ENCODE results near the gene ITGA3.
A peak's percentile ranks its signal among the peaks of the same experiment; 100 is the strongest.

Gene ITGA3

DNA sequence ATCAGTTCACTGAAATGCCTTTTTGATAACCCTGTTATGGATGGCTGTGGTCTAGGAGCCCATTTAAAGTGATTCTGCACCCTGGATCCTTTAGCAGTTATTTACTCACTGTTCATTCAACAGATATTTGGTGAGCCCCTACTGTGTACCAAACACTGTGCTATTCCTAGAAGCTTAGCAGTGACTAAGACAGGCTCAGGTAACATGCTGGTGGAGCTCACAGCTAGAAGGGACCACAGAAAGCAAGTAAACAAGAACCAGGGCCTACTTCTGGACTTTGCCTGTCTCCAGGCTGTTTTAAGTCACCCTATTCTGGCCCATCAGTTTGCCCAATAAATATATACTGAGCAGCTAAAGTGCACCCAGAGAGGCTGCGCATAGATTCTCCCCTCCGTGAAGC is 11.1 kb downstream of the ITGA3 start:
- no peak for DNase-seq

- no peak for DNase-seq
These were observed 12.1 kb downstream of the ITGA3 start for GRCh38 chr17:50067996-50068395.

- no peak for DNase-seq
These were observed 15.2 kb downstream of the ITGA3 start for GRCh38 chr17:50070908-50071680.

DNA sequence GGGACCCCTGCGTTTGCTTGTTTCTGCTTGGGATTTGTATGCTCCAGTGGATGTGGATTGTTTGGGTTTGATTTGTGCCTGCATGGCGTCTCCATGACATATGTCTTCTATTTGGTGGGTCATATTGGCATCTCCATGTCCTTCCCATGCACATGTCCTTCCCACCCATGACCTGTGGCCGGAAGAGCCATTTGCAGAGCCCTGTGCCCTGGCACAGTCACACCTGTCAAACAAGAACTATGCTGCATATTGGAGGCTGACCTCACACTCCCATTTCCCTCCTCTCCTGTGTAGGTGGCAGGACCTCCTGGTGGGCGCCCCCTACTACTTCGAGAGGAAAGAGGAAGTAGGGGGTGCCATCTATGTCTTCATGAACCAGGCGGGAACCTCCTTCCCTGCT is 15.8 kb downstream of the ITGA3 start:
- no peak for DNase-seq

GRCh38 chr17:50072130-50072529 is 16.2 kb downstream of the ITGA3 start:
- DNase-seq, result no peak

- no peak for DNase-seq
These were observed 17.0 kb downstream of the ITGA3 start for GRCh38 chr17:50072925-50073324.

DNA sequence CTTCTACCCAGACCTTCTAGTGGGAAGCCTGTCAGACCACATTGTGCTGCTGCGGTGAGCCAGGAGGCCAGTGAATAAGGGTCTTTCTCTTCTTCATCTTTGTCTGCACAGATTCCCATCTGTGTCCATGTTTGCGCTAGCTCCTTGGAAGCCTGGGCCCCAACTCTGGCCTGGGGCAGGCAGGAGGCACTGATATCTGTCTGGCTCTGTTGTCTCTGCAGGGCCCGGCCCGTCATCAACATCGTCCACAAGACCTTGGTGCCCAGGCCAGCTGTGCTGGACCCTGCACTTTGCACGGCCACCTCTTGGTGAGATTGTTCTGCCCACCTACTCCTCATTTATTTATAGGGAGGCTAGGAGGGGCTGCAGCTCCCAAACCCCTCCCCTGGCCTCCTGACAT is 18.3 kb downstream of the ITGA3 start:
- DNase-seq, result no peak

DNA sequence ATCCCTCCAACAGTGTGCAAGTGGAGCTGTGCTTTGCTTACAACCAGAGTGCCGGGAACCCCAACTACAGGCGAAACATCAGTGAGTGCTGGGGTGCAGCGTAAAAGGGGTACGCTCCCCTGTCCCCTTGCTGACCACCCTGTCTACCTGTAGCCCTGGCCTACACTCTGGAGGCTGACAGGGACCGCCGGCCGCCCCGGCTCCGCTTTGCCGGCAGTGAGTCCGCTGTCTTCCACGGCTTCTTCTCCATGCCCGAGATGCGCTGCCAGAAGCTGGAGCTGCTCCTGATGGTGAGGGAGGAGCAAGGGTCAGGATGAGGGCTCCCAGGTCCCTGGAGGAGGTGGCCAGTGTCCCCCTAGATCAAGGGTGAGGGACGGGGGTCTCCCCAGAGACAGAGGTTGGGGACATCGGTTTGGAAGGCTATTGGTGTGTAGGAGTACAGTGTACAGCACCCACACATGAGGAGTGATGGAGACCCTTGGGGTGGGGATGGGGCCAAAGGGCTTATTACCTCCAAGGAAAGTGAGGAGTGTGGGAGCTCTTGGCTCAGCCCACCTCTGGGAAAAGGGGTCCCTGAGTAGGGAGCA is 19.6 kb downstream of the ITGA3 start:
- no peak for DNase-seq

DNA sequence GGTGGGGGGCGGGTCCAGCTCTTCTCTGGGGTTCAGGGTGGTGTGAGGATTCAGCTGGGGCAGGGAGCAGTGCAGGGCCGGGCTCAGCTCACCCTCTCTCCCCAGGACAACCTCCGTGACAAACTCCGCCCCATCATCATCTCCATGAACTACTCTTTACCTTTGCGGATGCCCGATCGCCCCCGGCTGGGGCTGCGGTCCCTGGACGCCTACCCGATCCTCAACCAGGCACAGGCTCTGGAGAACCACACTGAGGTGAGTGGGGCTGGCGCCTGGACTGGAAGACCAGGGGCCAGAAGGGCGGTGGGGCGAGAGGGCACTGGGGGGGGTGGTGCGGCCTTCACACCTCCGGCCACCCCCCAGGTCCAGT is 20.3 kb downstream of the ITGA3 start:
- no peak for DNase-seq

DNA sequence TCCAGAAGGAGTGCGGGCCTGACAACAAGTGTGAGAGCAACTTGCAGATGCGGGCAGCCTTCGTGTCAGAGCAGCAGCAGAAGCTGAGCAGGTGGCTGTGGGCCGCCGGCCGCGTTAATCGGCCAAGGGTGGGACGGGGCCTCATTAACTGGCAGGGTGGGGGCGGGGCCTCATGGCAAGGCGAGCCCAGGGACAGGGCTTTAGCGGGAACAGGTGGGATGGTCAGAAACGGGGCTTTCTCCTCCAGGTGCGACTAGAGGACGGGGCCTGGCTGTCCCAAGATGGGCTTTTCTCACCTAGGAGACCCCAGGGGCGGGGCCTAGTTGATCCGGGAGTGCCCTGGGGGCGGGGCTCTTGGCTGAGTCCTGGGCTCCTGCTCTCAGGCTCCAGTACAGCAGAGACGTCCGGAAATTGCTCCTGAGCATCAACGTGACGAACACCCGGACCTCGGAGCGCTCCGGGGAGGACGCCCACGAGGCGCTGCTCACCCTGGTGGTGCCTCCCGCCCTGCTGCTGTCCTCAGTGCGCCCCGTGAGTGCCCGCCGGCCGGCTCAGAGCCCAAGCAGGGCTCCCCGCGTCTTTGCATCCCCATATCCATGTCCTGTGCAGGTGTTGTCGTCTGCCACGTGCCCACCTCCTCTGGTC is 20.8 kb downstream of the ITGA3 start:
- no peak for DNase-seq

- DNase-seq, result no peak
These were observed 22.5 kb downstream of the ITGA3 start for GRCh38 chr17:50078430-50078829.

DNA sequence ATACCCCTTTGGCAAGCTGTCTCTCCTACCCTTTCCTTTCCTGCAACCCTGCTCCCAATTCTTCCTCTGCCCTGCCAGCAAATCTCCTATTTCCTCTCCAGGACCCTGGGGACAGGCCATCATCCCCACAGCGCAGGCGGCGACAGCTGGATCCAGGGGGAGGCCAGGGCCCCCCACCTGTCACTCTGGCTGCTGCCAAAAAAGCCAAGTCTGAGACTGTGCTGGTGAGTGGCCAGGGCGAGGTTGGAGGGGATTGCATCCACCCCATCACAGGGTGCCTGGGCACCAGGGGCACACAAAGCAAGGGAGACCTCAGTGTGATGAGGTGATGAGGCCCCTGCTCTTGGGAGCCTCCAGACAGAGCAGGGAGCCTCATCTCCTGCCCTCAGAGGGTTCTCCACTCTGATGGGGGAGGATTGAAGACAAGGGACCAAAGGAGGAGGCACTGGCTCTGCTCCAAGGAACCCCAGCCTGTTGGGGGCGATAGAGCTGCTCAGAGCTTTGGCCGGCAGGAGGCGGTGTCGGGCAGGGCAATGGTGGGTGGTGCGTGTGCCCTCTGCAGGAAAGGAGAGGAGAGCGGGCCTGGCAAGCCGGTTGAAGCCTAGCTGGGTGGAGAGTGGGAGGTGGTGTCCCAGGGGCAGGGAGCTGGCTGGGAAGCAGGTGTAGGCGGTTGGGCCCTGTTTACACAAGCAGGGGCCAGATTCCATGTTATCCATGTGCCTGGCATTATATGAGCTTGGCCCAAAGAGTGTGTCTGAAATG is 23.6 kb downstream of the ITGA3 start:
- DNase-seq, result no peak

DNA sequence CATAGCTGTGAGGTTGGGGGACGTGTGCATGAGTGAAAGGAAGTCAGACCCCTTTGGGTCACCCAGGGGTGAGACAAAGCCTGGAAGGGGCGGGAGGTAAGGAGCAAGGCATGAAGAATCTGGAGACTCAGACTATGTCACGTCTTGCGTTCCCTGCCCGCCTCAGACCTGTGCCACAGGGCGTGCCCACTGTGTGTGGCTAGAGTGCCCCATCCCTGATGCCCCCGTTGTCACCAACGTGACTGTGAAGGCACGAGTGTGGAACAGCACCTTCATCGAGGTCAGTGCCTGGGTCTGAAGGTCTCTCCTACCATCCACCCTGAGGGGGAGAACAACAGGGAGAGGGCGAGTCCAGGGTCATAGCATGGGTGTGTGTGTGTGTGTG is 24.2 kb downstream of the ITGA3 start:
- no peak for DNase-seq

DNA sequence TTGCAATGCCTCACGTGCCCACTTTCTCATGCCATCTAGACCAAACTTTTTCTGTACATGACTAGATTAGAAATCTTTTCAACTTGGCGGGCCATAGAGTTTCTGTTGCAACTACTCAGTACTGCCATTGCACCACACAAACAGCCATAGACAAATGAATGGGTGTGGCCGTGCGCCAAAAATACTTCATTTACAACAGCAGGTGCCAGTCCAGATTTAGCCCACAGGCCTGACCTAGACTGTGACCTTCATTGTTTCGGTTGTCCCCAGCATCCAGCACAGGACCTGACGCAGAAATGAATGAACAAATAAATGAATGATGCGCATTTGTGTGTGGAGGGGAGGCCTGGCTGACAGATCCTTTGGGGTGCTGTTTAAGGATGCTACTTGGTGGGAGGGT is 24.9 kb downstream of the ITGA3 start:
- DNase-seq, result no peak

GRCh38 chr17:50081757-50082156 is 25.8 kb downstream of the ITGA3 start:
- DNase-seq, result no peak

- peak in 29 of 56 donors; percentile 6 to 56 (median 21) for DNase-seq
These were observed 31.5 kb downstream of the ITGA3 start for GRCh38 chr17:50087246-50087911.

DNA sequence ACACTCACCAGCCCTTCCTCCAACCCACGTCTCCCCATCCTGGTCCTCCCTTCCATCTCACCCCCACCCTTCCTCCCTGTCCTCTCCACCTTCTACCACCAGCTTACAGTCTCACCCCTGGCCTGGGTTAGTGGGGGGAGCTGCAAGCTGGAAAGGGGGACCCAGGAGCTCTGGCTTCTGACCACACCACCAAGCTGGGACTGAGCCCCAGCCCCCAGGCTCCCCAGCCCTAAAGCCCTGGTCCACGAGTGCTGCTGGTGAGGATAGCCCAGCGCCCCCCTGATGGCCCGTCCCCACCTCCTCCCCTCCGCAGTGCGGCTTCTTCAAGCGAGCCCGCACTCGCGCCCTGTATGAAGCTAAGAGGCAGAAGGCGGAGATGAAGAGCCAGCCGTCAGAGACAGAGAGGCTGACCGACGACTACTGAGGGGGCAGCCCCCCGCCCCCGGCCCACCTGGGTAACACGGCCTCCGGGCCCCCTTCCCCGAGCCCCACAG is 32.0 kb downstream of the ITGA3 start:
- DNase-seq, result no peak

DNA sequence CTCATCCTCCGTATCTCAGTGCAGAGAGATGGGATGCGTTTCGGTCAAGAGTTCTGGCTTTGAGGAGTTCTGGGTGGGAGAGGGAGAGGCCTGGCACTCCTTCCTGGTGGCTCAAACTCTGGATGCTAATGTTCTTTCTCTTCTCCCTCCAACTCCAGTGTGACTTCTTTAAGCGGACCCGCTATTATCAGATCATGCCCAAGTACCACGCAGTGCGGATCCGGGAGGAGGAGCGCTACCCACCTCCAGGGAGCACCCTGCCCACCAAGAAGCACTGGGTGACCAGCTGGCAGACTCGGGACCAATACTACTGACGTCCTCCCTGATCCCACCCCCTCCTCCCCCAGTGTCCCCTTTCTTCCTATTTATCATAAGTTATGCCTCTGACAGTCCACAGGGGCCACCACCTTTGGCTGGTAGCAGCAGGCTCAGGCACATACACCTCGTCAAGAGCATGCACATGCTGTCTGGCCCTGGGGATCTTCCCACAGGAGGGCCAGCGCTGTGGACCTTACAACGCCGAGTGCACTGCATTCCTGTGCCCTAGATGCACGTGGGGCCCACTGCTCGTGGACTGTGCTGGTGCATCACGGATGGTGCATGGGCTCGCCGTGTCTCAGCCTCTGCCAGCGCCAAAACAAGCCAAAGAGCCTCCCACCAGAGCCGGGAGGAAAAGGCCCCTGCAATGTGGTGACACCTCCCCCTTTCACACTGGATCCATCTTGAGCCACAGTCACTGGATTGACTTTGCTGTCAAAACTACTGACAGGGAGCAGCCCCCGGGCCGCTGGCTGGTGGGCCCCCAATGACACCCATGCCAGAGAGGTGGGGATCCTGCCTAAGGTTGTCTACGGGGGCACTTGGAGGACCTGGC is 33.3 kb downstream of the ITGA3 start:
- no peak for DNase-seq

- DNase-seq, result no peak
These were observed 34.2 kb downstream of the ITGA3 start for GRCh38 chr17:50090071-50090470.

Data from amygdala (tissue), 56 donors.